Loucy (cell line): ENCODE results near the gene CHCHD6.

Experiments
- H2AFZ ChIP-seq: fragments of 200-600 bp; sonication (generic); 2 replicates; pipeline ENCODE4 v1.6.0; 2016; ENCODE audit warnings: antibody characterized with exemption, mild to moderate bottlenecking, low read length, moderate library complexity
- H3F3A ChIP-seq: fragments of 200-600 bp; 2 replicates; pipeline ENCODE4 v1.6.0; 2016; ENCODE audit warnings: antibody characterized with exemption, low read depth, mild to moderate bottlenecking
- H3K27me3 ChIP-seq: fragments of 200-600 bp; sonication (generic); 2 replicates; pipeline ENCODE4 v1.6.1; 2014; ENCODE audit warnings: low read length, mild to moderate bottlenecking; ENCODE audit not compliant: insufficient read depth, poor library complexity, severe bottlenecking
- H3K36me3 ChIP-seq: fragments of 200-600 bp; sonication (generic); 2 replicates; pipeline ENCODE4 v1.6.1; 2016; ENCODE audit warnings: low read length; ENCODE audit not compliant: insufficient read depth
- H3K4me1 ChIP-seq: fragments of 200-600 bp; sonication (generic); 2 replicates; pipeline ENCODE4 v1.5.1; 2014; ENCODE audit warnings: low read length, mild to moderate bottlenecking; ENCODE audit not compliant: insufficient read depth, poor library complexity, severe bottlenecking
- H3K4me2 ChIP-seq: fragments of 200-600 bp; sonication (generic); 2 replicates; pipeline ENCODE4 v1.6.0; 2014; ENCODE audit warnings: antibody characterized with exemption, low read length, low read depth, mild to moderate bottlenecking; ENCODE audit not compliant: poor library complexity, severe bottlenecking
- H3K4me3 ChIP-seq: fragments of 200-600 bp; sonication (generic); 2 replicates; pipeline ENCODE4 v1.5.1; 2014; ENCODE audit warnings: low read length, mild to moderate bottlenecking, mixed read lengths; ENCODE audit not compliant: poor library complexity, severe bottlenecking
- H3K79me2 ChIP-seq: fragments of 200-600 bp; sonication (generic); 2 replicates; pipeline ENCODE4 v1.6.1; 2014; ENCODE audit warnings: low read length; ENCODE audit not compliant: insufficient read depth
- H3K9ac ChIP-seq: fragments of 200-600 bp; sonication (generic); 2 replicates; pipeline ENCODE4 v1.6.0; 2014; ENCODE audit warnings: mild to moderate bottlenecking, low read depth, low read length, moderate library complexity; ENCODE audit not compliant: poor library complexity, severe bottlenecking
- H3K9me2 ChIP-seq: fragments of 200-600 bp; sonication (generic); replicated peaks from 2 replicates; pipeline ENCODE4 v1.6.1; 2016; ENCODE audit warnings: low read depth, low read length, mixed read lengths
- H3K9me3 ChIP-seq: fragments of 200-600 bp; sonication (generic); 2 replicates; pipeline ENCODE4 v1.6.1; 2014; ENCODE audit warnings: mild to moderate bottlenecking, antibody characterized with exemption, low read length, low read depth; ENCODE audit not compliant: insufficient read depth
- H4K20me1 ChIP-seq: fragments of 200-600 bp; sonication (generic); 2 replicates; pipeline ENCODE4 v1.6.0; 2014; ENCODE audit warnings: antibody characterized with exemption, low read length, mild to moderate bottlenecking; ENCODE audit not compliant: insufficient read depth, poor library complexity, severe bottlenecking
- CTCF ChIP-seq: fragments of 200-600 bp; sonication (generic); conservative IDR thresholded peaks from 2 replicates; pipeline ENCODE4 v1.5.1; 2014; ENCODE audit warnings: mild to moderate bottlenecking, antibody characterized with exemption, low read length
- EZH2phosphoT487 ChIP-seq: fragments of 200-600 bp; IDR thresholded peaks from 2 replicates; pipeline ENCODE4 v1.6.1; 2018; ENCODE audit warnings: antibody characterized with exemption, mild to moderate bottlenecking, moderate library complexity, borderline replicate concordance

Gene CHCHD6

GRCh38 chr3:126937533-126937932 is 233.5 kb downstream of the CHCHD6 start:
- Histone ChIP-seq H3K9me2 (no peaks in the 10 kb centered on the region), H4K20me1 (no peaks in the 10 kb centered on the region), H3K27me3 (no peaks in the 10 kb centered on the region), H3F3A (no peaks in the 10 kb centered on the region), H3K4me2 (no peak overlapping the region), H3K9me3 (no peaks in the 10 kb centered on the region), H3K79me2 (no peaks in the 10 kb centered on the region), H3K9ac (no peak overlapping the region), H2AFZ (no peak overlapping the region), H3K4me1 (no peaks in the 10 kb centered on the region), H3K36me3 (no peaks in the 10 kb centered on the region; the same call in 1 of the 2 replicates), H3K4me3 (no peak overlapping the region)
- TF ChIP-seq EZH2phosphoT487 (no peak), CTCF (no peak)

- Histone ChIP-seq H3K9me2 (no peaks in the 10 kb centered on the region), H3F3A (no peaks in the 10 kb centered on the region), H3K79me2 (no peaks in the 10 kb centered on the region), H3K4me2 (no peak overlapping the region), H3K27me3 (no peaks in the 10 kb centered on the region), H3K36me3 (no peaks in the 10 kb centered on the region; the same call in 1 of the 2 replicates), H3K4me3 (no peak overlapping the region), H4K20me1 (no peaks in the 10 kb centered on the region), H2AFZ (no peak overlapping the region), H3K9ac (no peak overlapping the region), H3K9me3 (no peaks in the 10 kb centered on the region), H3K4me1 (no peaks in the 10 kb centered on the region)
- TF ChIP-seq CTCF (no peak), EZH2phosphoT487 (no peak)
These were observed 233.9 kb downstream of the CHCHD6 start for GRCh38 chr3:126937973-126938372.

GRCh38 chr3:126938520-126939337 is 234.7 kb downstream of the CHCHD6 start:
- H3K36me3 ChIP-seq: no peaks in the 10 kb centered on the region; the same call in 1 of the 2 replicates
- H3K4me3 ChIP-seq: no peak overlapping the region
- no peak for TF ChIP-seq CTCF
- TF ChIP-seq EZH2phosphoT487: no peak
- no peak overlapping the region for H3K9ac ChIP-seq
- H4K20me1 ChIP-seq: no peaks in the 10 kb centered on the region
- H3K79me2 ChIP-seq: no peaks in the 10 kb centered on the region
- no peaks in the 10 kb centered on the region for H3K27me3 ChIP-seq
- no peaks in the 10 kb centered on the region for H3K4me1 ChIP-seq
- H3F3A ChIP-seq: no peaks in the 10 kb centered on the region
- H3K9me3 ChIP-seq: no peaks in the 10 kb centered on the region
- no peak overlapping the region for H3K4me2 ChIP-seq
- H3K9me2 ChIP-seq: no peaks in the 10 kb centered on the region
- no peak overlapping the region for H2AFZ ChIP-seq
